ENCODE results near the gene SYNGR2. TPM values are rescaled to one million over a fixed set of nuclear protein-coding genes. Genes with fewer than 3 reads are reported as not detected.

SYNGR2 gene
- total and polyA plus RNA-seq, 2 donors (not counting 1 experiment from before 2014, with no cell fraction given): 15.5 to 23.8 TPM

- H3K4me1 ChIP-seq (ENCODE audit: control insufficient read depth, extremely low read depth, insufficient read depth, low read length): peaks cover 8% of the 10 kb centered on the region
- H3K9me3 ChIP-seq (ENCODE audit: control insufficient read depth, insufficient read depth, low read depth, low read length): no peaks in the 10 kb centered on the region
- no peaks in the 10 kb centered on the region for H3K79me2 ChIP-seq (ENCODE audit: control insufficient read depth, insufficient read depth, low read length)
- no peaks in the 10 kb centered on the region for H3K27me3 ChIP-seq (ENCODE audit: control insufficient read depth, insufficient read depth, low read length)
- no peak for DNase-seq (ENCODE audit: low read depth in 2 of 2)
- H3K4me2 ChIP-seq (ENCODE audit: extremely low read depth, insufficient read depth, low read length): no peak overlapping the region
- H3K36me3 ChIP-seq (ENCODE audit: control insufficient read depth, insufficient read depth, low read length): peaks cover 3% of the 10 kb centered on the region
- no peak overlapping the region for H3K27ac ChIP-seq (ENCODE audit: insufficient read depth, low read length)
- no peaks in the 10 kb centered on the region for H4K20me1 ChIP-seq (ENCODE audit: control insufficient read depth, extremely low read depth, insufficient read depth, low read length)
- TF ChIP-seq EZH2 (IDR thresholded peaks at IDR 0.05; ENCODE audit: low read length, missing control alignments) (no peak), CTCF (conservative IDR thresholded peaks at IDR 0.05 in 1 of 2, IDR thresholded peaks at IDR 0.05 in 1 of 2; ENCODE audit: low read depth in 1 of 2, low read length in 2 of 2) (no peak)
- no peak overlapping the region for H2AFZ ChIP-seq (ENCODE audit: low read length)
- no peak overlapping the region for H3K4me3 ChIP-seq (replicated peaks in 1 of 4; ENCODE audit: control extremely low read depth in 1 of 4, insufficient read depth in 1 of 4, low read depth in 3 of 4, low read length in 4 of 4)
- H3K9ac ChIP-seq (ENCODE audit: insufficient read depth, low read length): no peak overlapping the region
These were observed 7.2 kb downstream of the SYNGR2 start for GRCh38 chr17:78175643-78175981.

GRCh38 chr17:78176548-78177025, 8.2 kb downstream of the SYNGR2 start:
- Histone ChIP-seq H4K20me1 (ENCODE audit: control insufficient read depth, extremely low read depth, insufficient read depth, low read length) (no peaks in the 10 kb centered on the region), H3K4me2 (ENCODE audit: extremely low read depth, insufficient read depth, low read length) (no peak overlapping the region), H3K27me3 (ENCODE audit: control insufficient read depth, insufficient read depth, low read length) (no peaks in the 10 kb centered on the region), H3K36me3 (ENCODE audit: control insufficient read depth, insufficient read depth, low read length) (peaks cover 3% of the 10 kb centered on the region), H3K27ac (ENCODE audit: insufficient read depth, low read length) (no peak overlapping the region), H3K4me1 (ENCODE audit: control insufficient read depth, extremely low read depth, insufficient read depth, low read length) (peaks cover 8% of the 10 kb centered on the region), H3K4me3 (replicated peaks in 1 of 4; ENCODE audit: control extremely low read depth in 1 of 4, insufficient read depth in 1 of 4, low read depth in 3 of 4, low read length in 4 of 4) (no peak overlapping the region), H3K9me3 (ENCODE audit: control insufficient read depth, insufficient read depth, low read depth, low read length) (no peaks in the 10 kb centered on the region), H3K79me2 (ENCODE audit: control insufficient read depth, insufficient read depth, low read length) (no peaks in the 10 kb centered on the region), H2AFZ (ENCODE audit: low read length) (no peak overlapping the region), H3K9ac (ENCODE audit: insufficient read depth, low read length) (no peak overlapping the region)
- TF ChIP-seq CTCF (conservative IDR thresholded peaks at IDR 0.05 in 1 of 2, IDR thresholded peaks at IDR 0.05 in 1 of 2; ENCODE audit: low read depth in 1 of 2, low read length in 2 of 2): peak; percentile 73 to 84
- TF ChIP-seq EZH2 (IDR thresholded peaks at IDR 0.05; ENCODE audit: low read length, missing control alignments): no peak
- peak; percentile 25 to 38 for DNase-seq (ENCODE audit: low read depth in 2 of 2)

GRCh38 chr17:78179372-78179771, 11.0 kb downstream of the SYNGR2 start:
- Histone ChIP-seq H3K9ac (ENCODE audit: insufficient read depth, low read length) (no peak overlapping the region), H2AFZ (ENCODE audit: low read length) (no peak overlapping the region), H3K4me3 (replicated peaks in 1 of 4; ENCODE audit: control extremely low read depth in 1 of 4, insufficient read depth in 1 of 4, low read depth in 3 of 4, low read length in 4 of 4) (no peak overlapping the region), H3K27ac (ENCODE audit: insufficient read depth, low read length) (peak overlapping the region; percentile 26), H3K9me3 (ENCODE audit: control insufficient read depth, insufficient read depth, low read depth, low read length) (no peaks in the 10 kb centered on the region), H3K36me3 (ENCODE audit: control insufficient read depth, insufficient read depth, low read length) (peaks cover 5% of the 10 kb centered on the region), H3K79me2 (ENCODE audit: control insufficient read depth, insufficient read depth, low read length) (no peaks in the 10 kb centered on the region), H3K4me1 (ENCODE audit: control insufficient read depth, extremely low read depth, insufficient read depth, low read length) (no peaks in the 10 kb centered on the region), H3K4me2 (ENCODE audit: extremely low read depth, insufficient read depth, low read length) (no peak overlapping the region), H3K27me3 (ENCODE audit: control insufficient read depth, insufficient read depth, low read length) (no peaks in the 10 kb centered on the region), H4K20me1 (ENCODE audit: control insufficient read depth, extremely low read depth, insufficient read depth, low read length) (no peaks in the 10 kb centered on the region)
- TF ChIP-seq CTCF (conservative IDR thresholded peaks at IDR 0.05 in 1 of 2, IDR thresholded peaks at IDR 0.05 in 1 of 2; ENCODE audit: low read depth in 1 of 2, low read length in 2 of 2): no peak
- no peak for TF ChIP-seq EZH2 (IDR thresholded peaks at IDR 0.05; ENCODE audit: low read length, missing control alignments)
- peak; percentile 68 to 79 for DNase-seq (ENCODE audit: low read depth in 2 of 2)
